Nephron progenitor cell (in vitro differentiated cells): ENCODE results near the gene INHBA.

Source experiments
- DNase-seq: peaks from one replicate; pipeline ENCODE4 v3.0.0; 2021
- H3K27ac Mint-ChIP-seq: 2 replicates; pipeline ENCODE4 v1.8.0; 2021; ENCODE audit warnings: mild to moderate bottlenecking, moderate library complexity, mixed read lengths
- H3K27me3 Mint-ChIP-seq: 2 replicates; pipeline ENCODE4 v1.8.0; 2021; ENCODE audit warnings: mild to moderate bottlenecking, low read depth, mixed read lengths; ENCODE audit not compliant: poor library complexity
- H3K36me3 Mint-ChIP-seq: 2 replicates; pipeline ENCODE4 v1.8.0; 2021; ENCODE audit warnings: low read depth, mixed read lengths
- H3K4me1 Mint-ChIP-seq: 2 replicates; pipeline ENCODE4 v1.8.0; 2021; ENCODE audit warnings: mixed read lengths
- H3K4me3 Mint-ChIP-seq: 2 replicates; pipeline ENCODE4 v1.8.0; 2021; ENCODE audit warnings: mild to moderate bottlenecking, moderate library complexity, mixed read lengths
- H3K9me3 Mint-ChIP-seq: 2 replicates; pipeline ENCODE4 v1.8.0; 2021; ENCODE audit warnings: mild to moderate bottlenecking, moderate library complexity, mixed read lengths
- TF ChIP-seq, protein P1 (sequence below): fragments of 200-600 bp; sonication (generic); IDR thresholded peaks from 2 replicates; pipeline ENCODE4 v1.5.0; 2021; ENCODE audit warnings: antibody characterized with exemption

The INHBA gene

DNA sequence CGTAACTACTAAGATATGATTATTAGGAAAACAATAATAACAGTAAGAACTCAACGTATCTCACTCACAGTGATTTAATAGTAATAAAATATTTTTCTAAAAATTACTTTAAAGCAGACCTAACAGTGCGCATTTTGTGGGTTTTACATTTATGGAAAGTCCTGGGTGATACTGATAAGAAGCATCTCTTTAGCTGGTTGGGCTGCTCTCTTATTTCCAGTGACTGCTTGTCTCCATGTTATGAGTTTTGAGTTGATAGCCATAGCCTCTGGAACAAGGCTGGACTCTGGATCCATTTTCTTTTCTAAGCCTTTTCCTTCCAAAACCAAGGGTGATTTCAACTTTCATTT is 29.5 kb upstream of the INHBA start:
- peaks cover 48% of the 10 kb centered on the region for H3K4me1 Mint-ChIP-seq
- TF ChIP-seq, protein P1, sequence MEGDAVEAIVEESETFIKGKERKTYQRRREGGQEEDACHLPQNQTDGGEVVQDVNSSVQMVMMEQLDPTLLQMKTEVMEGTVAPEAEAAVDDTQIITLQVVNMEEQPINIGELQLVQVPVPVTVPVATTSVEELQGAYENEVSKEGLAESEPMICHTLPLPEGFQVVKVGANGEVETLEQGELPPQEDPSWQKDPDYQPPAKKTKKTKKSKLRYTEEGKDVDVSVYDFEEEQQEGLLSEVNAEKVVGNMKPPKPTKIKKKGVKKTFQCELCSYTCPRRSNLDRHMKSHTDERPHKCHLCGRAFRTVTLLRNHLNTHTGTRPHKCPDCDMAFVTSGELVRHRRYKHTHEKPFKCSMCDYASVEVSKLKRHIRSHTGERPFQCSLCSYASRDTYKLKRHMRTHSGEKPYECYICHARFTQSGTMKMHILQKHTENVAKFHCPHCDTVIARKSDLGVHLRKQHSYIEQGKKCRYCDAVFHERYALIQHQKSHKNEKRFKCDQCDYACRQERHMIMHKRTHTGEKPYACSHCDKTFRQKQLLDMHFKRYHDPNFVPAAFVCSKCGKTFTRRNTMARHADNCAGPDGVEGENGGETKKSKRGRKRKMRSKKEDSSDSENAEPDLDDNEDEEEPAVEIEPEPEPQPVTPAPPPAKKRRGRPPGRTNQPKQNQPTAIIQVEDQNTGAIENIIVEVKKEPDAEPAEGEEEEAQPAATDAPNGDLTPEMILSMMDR, result no peak
- peak overlapping the region; percentile 55 for H3K27ac Mint-ChIP-seq
- DNase-seq, result no peak
- no peak overlapping the region for H3K4me3 Mint-ChIP-seq
- H3K9me3 Mint-ChIP-seq, result no peaks in the 10 kb centered on the region
- no peaks in the 10 kb centered on the region for H3K36me3 Mint-ChIP-seq
- H3K27me3 Mint-ChIP-seq, result no peaks in the 10 kb centered on the region

GRCh38 chr7:41731493-41732435 is 28.9 kb upstream of the INHBA start:
- Mint-ChIP-seq H3K27me3 (no peaks in the 10 kb centered on the region), H3K4me3 (no peak overlapping the region), H3K9me3 (no peaks in the 10 kb centered on the region), H3K36me3 (no peaks in the 10 kb centered on the region), H3K4me1 (peaks cover 48% of the 10 kb centered on the region), H3K27ac (no peak overlapping the region)
- no peak for DNase-seq
- TF ChIP-seq, protein P1, result peak; percentile 48

DNA sequence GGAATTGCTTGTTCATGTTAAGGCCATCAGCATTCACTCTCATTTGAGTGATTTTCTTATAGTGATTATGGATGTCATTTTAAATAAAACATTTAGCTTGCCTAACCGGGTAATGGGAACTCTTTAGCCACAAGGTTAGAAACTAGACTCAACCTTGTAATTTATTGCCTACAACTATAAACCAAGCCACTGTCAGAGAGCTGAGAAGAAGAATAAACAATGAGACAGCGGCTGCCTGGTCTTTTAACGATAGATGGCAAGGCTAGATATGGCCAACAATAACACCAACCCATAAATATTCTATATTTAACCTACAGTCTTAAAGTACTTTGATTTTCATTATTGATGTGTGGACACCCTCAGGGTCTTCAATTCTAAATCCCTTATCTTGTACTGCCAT is 27.8 kb upstream of the INHBA start:
- DNase-seq, result no peak
- Mint-ChIP-seq H3K27ac (no peak overlapping the region), H3K36me3 (no peaks in the 10 kb centered on the region), H3K27me3 (no peaks in the 10 kb centered on the region), H3K9me3 (no peaks in the 10 kb centered on the region), H3K4me3 (no peak overlapping the region), H3K4me1 (peaks cover 58% of the 10 kb centered on the region)
- TF ChIP-seq, protein P1, result no peak

DNA sequence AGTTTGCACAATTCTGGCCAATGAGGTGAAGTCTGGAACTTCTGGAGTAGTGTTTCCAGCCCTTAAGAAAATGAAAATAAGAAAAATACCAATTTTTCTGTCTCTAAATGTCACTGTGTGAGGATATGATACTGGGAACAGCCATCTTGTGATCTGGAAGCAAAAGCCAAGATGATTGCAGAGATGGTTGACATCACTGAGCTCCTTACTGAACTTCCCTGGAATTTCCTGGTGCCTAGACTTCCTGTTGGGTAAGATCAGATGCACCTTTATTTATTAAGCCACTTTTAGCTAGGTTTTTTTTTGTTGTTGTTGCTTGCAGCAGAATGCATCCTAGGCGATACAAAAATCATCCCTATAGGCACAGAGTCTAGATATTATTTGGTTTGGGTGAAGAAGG is 27.3 kb upstream of the INHBA start:
- Mint-ChIP-seq H3K27me3 (peaks cover 1% of the 10 kb centered on the region), H3K27ac (no peak overlapping the region), H3K9me3 (no peaks in the 10 kb centered on the region), H3K4me3 (no peak overlapping the region), H3K4me1 (peaks cover 64% of the 10 kb centered on the region), H3K36me3 (no peaks in the 10 kb centered on the region)
- DNase-seq, result no peak
- TF ChIP-seq, protein P1, result no peak

- H3K4me3 Mint-ChIP-seq, result no peak overlapping the region
- no peak for DNase-seq
- H3K4me1 Mint-ChIP-seq, result peaks cover 70% of the 10 kb centered on the region
- H3K9me3 Mint-ChIP-seq, result no peaks in the 10 kb centered on the region
- H3K27me3 Mint-ChIP-seq, result peaks cover 4% of the 10 kb centered on the region
- TF ChIP-seq, protein P1, result no peak
- H3K36me3 Mint-ChIP-seq, result no peaks in the 10 kb centered on the region
- no peak overlapping the region for H3K27ac Mint-ChIP-seq
Measured at GRCh38 chr7:41729059-41729458, 26.2 kb upstream of the INHBA start.

DNA sequence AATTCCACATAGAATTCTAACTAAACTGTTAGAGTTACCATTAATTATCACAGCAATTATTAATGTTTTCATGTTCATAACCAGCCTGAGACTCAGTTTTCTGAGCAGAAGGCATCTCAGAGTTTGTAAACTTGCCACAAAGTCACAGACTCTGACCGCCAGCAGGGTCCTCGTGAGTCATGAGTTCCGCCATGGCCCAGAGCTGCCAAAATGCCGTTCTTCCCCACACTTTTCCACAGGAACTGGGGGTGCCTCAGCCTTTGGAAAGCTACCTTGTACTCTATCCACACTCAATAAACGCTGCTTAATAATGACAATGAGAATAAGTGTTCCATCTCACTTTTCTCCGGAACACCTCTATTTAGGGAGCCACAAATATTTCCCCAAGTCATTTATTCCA is 22.1 kb upstream of the INHBA start:
- Mint-ChIP-seq H3K4me1 (peaks cover 42% of the 10 kb centered on the region), H3K27ac (no peak overlapping the region), H3K36me3 (no peaks in the 10 kb centered on the region), H3K27me3 (peaks cover 4% of the 10 kb centered on the region), H3K9me3 (peaks cover 6% of the 10 kb centered on the region), H3K4me3 (no peak overlapping the region)
- DNase-seq, result no peak
- TF ChIP-seq, protein P1, result no peak
